PC-3 (cell line): ENCODE results near the gene IL21R. TPM values are rescaled to one million over a fixed set of nuclear protein-coding genes. Genes with fewer than 3 reads are reported as not detected.

Experiments
- ATAC-seq: fragments of 200-7000 bp; cut with Tn5 transposase; 2 replicates; pipeline ENCODE4 v1.9.1; 2020; ENCODE audit warnings: mild to moderate bottlenecking, moderate library complexity
- BruUV-seq: library from RNA; stranded (reverse); fragments of 400-500 nt; replicated peaks from 2 replicates; lab custom pipeline; 2021; lab: Mats Ljungman, UMichigan
- CTCF ChIA-PET: fragments of 300-600 bp; sonication (Branson Sonifier 250); formaldehyde crosslinking; loops from one replicate; lab custom pipeline; 2022; ENCODE audit warnings: antibody characterized with exemption; lab: Charles Lee
- POLR2A ChIA-PET: fragments of 300-600 bp; sonication (Branson Sonifier 250); formaldehyde crosslinking; loops from one replicate; lab custom pipeline; 2022; ENCODE audit warnings: antibody characterized with exemption; ENCODE audit not compliant: unreplicated experiment; lab: Charles Lee
- DNase-seq: peaks from one replicate; pipeline ENCODE4 v3.0.0-alpha.2; 2015
- H2AFZ ChIP-seq: fragments of 300-600 bp; sonication (generic); 2 replicates; pipeline ENCODE4 v1.6.0; 2016; ENCODE audit warnings: antibody characterized with exemption, low read length
- H3F3A ChIP-seq: fragments of 300-600 bp; sonication (generic); one replicate; pipeline ENCODE4 v1.6.0; 2017; ENCODE audit warnings: antibody characterized with exemption, low read length, control low read depth, mild to moderate bottlenecking; ENCODE audit not compliant: unreplicated experiment
- H3K27ac ChIP-seq: fragments of 300-600 bp; sonication (generic); 2 replicates; pipeline ENCODE4 v1.5.1; 2016; ENCODE audit warnings: mild to moderate bottlenecking, low read length
- H3K27me3 ChIP-seq: fragments of 300-600 bp; sonication (generic); 2 replicates; pipeline ENCODE4 v1.6.1; 2016; ENCODE audit warnings: low read length, mixed read lengths
- H3K36me3 ChIP-seq: fragments of 300-600 bp; sonication (generic); 2 replicates; pipeline ENCODE4 v1.6.1; 2016; ENCODE audit warnings: low read depth, mixed run types, low read length, mixed read lengths
- H3K4me1 ChIP-seq: fragments of 300-600 bp; sonication (generic); 2 replicates; pipeline ENCODE4 v1.5.1; 2016; ENCODE audit warnings: low read length; ENCODE audit not compliant: insufficient read depth
- H3K4me2 ChIP-seq: fragments of 300-600 bp; sonication (generic); 2 replicates; pipeline ENCODE4 v1.6.0; 2016; ENCODE audit warnings: low read length
- H3K4me3 ChIP-seq: fragments of 300-600 bp; sonication (generic); 2 replicates; pipeline ENCODE4 v1.5.1; 2016; ENCODE audit warnings: mild to moderate bottlenecking, low read length, mixed read lengths
- H3K79me2 ChIP-seq: fragments of 300-600 bp; sonication (generic); 2 replicates; pipeline ENCODE4 v1.6.1; 2017; ENCODE audit warnings: low read length, mixed read lengths
- H3K9ac ChIP-seq: fragments of 300-600 bp; sonication (generic); 2 replicates; pipeline ENCODE4 v1.6.0; 2016; ENCODE audit warnings: mild to moderate bottlenecking, low read length
- H3K9me2 ChIP-seq: fragments of 300-600 bp; sonication (generic); replicated peaks from 2 replicates; pipeline ENCODE4 v1.6.1; 2016; ENCODE audit warnings: mixed run types, low read length, mixed read lengths
- H3K9me3 ChIP-seq: fragments of 300-600 bp; sonication (generic); 2 replicates; pipeline ENCODE4 v1.6.1; 2016; ENCODE audit warnings: low read length, mixed read lengths
- H4K20me1 ChIP-seq: fragments of 300-600 bp; sonication (generic); 2 replicates; pipeline ENCODE4 v1.6.1; 2016; ENCODE audit warnings: low read length, mixed read lengths
- CTCF ChIP-seq: fragments of 300-600 bp; sonication (generic); conservative IDR thresholded peaks from 2 replicates; pipeline ENCODE4 v1.5.1; 2017; ENCODE audit warnings: antibody characterized with exemption, low read depth, mild to moderate bottlenecking, low read length
- EZH2 ChIP-seq: fragments of 300-600 bp; sonication (generic); IDR thresholded peaks from one replicate; pipeline ENCODE4 v1.6.1; 2017; ENCODE audit warnings: antibody characterized with exemption, mild to moderate bottlenecking, low read length; ENCODE audit not compliant: unreplicated experiment
- EZH2phosphoT487 ChIP-seq: fragments of 300-600 bp; sonication (generic); IDR thresholded peaks from 2 replicates; pipeline ENCODE4 v1.6.1; 2018; ENCODE audit warnings: mild to moderate bottlenecking, antibody characterized with exemption, low read length, borderline replicate concordance
- intact Hi-C: fragments of 100-400 bp; cut with micrococcal nuclease; formaldehyde crosslinking; loops from 2 replicates; pipeline ENCODE4 v1.9.0; 2023
- total RNA-seq: library from RNA; depleted of rRNA; stranded (reverse); fragments of >200 nt; gene quantifications from 2 replicates; pipeline ENCODE4 v1.2.3, GENCODE V29; 2014

IL21R gene
- total RNA-seq, 1 experiment from 2014 or later, result 0.55 TPM

GRCh38 chr16:27436921-27437650 lies 35.1 kb downstream of the IL21R start:
- Histone ChIP-seq H3K27ac (no peak overlapping the region), H3K4me3 (no peak overlapping the region), H3K9ac (no peak overlapping the region), H2AFZ (no peak overlapping the region), H3K4me2 (no peak overlapping the region), H3F3A (no peaks in the 10 kb centered on the region), H3K9me2 (no peaks in the 10 kb centered on the region), H3K9me3 (no peaks in the 10 kb centered on the region), H3K4me1 (peaks cover 3% of the 10 kb centered on the region; the same call in 1 of the 2 replicates), H3K36me3 (no peaks in the 10 kb centered on the region), H3K27me3 (no peaks in the 10 kb centered on the region), H3K79me2 (no peaks in the 10 kb centered on the region), H4K20me1 (no peaks in the 10 kb centered on the region)
- ATAC-seq (no peak), DNase-seq (no peak)
- TF ChIP-seq EZH2 (no peak), EZH2phosphoT487 (no peak), CTCF (no peak)
- CTCF ChIA-PET, result no interaction called here
- POLR2A ChIA-PET, result no interaction called here
- BruUV-seq, result no TSS peak
- intact Hi-C loops, result no loop called here

GRCh38 chr16:27437946-27438345 lies 36.0 kb downstream of the IL21R start:
- Histone ChIP-seq H3K9me2 (no peaks in the 10 kb centered on the region), H3K27me3 (no peaks in the 10 kb centered on the region), H3K9ac (no peak overlapping the region), H3K79me2 (no peaks in the 10 kb centered on the region), H3K27ac (no peak overlapping the region), H3K9me3 (no peaks in the 10 kb centered on the region), H3K36me3 (no peaks in the 10 kb centered on the region), H3K4me1 (no peaks in the 10 kb centered on the region), H3K4me3 (no peak overlapping the region), H3K4me2 (no peak overlapping the region), H3F3A (no peaks in the 10 kb centered on the region), H2AFZ (no peak overlapping the region), H4K20me1 (no peaks in the 10 kb centered on the region)
- no TSS peak for BruUV-seq
- ATAC-seq (no peak), DNase-seq (no peak)
- intact Hi-C loops, result no loop called here
- ChIA-PET CTCF (no interaction called here), POLR2A (no interaction called here)
- TF ChIP-seq EZH2phosphoT487 (no peak), EZH2 (no peak), CTCF (no peak)
